ENCODE results near the gene TMEM35B.
"Not testable (repeated sequence)": the region's sequence is repeated elsewhere in the genome, so short reads cannot be mapped to it uniquely, and the experiment has no call there.

Gene TMEM35B

DNA sequence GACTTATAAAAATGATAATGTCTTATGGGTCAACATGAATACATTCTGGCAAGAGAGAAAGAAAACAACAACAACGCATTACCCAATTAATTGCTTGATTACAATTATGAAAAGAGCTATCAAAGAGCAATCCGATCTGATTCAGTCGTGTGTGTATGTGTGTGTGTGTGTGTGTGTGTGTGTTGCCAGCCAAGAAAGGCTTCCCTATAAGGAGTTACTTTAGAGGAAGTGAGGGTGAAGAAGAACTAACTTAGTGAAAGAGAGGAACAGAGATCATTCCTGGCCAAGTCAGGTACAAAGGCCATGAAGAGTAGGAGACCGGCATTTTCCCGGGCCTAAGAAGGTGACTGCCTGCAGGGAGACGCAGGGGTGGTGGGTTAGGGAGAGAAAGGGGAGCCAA, 9.4 kb downstream of the TMEM35B start:
- DNase-seq: no peak

DNA sequence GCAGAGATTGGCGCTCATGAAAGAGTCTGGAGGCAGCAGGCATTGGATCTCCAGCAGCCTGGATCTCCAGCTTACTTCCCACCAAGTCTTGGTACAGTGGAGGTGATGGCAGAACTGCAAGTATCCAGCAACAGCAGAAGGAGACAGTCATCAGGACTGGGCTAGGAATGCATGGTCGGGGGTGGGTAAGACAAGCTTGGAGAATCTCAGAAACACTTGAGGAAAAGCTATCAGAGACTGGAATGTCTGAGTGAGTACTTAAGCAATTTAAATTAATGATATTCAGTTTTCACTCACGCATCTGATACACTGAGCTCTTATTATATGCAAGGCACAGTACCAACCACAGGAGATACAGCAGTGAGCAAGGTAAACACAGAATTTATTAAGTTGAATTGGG, 9.8 kb downstream of the TMEM35B start:
- no peak for DNase-seq

GRCh38 chr1:34974626-34975025, 10.5 kb downstream of the TMEM35B start:
- DNase-seq: no peak

DNA sequence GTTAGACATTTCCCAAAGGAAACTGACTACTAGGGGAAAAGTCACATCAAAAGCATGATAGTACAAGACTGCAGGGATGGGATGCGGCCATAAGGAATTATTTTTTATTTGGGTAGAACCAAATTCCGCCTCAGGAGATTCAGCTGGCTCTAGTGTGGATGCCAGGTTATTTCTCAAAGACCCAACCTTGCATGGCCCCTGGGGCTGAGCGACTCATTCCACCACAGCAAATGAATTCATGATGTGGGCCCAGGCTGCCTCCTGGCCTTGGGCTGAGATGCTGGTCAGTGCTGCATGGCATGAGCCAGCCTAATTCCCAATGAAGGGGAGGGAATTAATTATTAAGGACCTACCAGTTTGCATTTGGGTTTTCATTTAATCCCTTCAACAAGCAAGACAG, 11.8 kb downstream of the TMEM35B start:
- no peak for DNase-seq

DNA sequence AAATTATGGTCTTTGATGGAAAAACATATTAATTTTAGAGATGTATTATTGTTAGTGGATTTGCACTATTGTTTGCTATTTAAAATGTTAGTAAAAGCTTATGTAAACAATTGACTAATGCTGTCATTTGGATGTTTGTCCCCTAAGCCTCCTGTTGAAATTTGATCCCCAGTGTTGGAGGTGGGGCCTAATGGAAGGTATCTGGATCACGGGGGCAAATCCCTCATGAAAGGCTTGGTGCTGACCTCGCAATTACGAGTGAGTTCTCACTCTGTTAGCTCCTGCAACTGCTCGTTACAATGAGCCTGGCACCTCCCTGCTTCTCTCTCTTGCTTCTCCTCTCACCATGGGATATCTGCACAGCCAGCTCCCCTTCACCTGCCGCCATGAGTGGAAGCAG, 14.3 kb downstream of the TMEM35B start:
- no peak for DNase-seq

DNA sequence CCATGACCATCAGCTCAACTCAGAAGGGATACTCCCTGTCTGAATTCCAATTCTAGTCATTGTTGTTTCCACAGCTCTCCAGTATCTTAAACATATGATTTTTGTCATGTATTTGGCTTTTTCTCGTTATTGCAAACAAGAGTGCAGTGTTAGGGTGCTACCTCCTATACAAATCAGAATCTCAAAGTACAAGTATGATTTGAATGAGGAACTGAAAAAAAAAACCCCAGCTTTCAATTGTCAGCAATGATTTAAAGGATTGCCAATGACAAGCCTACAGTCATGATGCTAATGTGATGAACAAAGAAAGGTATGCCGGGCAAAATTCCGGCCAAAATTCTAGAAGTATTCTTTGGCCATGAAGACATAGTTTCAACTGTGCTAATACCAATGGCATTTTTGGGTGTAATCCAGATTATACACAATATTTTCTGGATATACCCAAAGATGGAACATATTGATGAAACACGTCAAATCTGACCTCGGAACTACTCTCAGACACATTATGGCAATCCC, 14.9 kb downstream of the TMEM35B start:
- DNase-seq: no peak

GRCh38 chr1:34968297-34968696, 16.9 kb downstream of the TMEM35B start:
- not testable (repeated sequence) for DNase-seq

- DNase-seq: not testable (repeated sequence)
These were observed 17.5 kb downstream of the TMEM35B start for GRCh38 chr1:34967672-34968071.

- DNase-seq: no peak
These were observed 19.6 kb downstream of the TMEM35B start for GRCh38 chr1:34965597-34965996.

- DNase-seq: no peak
These were observed 34.7 kb downstream of the TMEM35B start for GRCh38 chr1:34950428-34950827.

DNA sequence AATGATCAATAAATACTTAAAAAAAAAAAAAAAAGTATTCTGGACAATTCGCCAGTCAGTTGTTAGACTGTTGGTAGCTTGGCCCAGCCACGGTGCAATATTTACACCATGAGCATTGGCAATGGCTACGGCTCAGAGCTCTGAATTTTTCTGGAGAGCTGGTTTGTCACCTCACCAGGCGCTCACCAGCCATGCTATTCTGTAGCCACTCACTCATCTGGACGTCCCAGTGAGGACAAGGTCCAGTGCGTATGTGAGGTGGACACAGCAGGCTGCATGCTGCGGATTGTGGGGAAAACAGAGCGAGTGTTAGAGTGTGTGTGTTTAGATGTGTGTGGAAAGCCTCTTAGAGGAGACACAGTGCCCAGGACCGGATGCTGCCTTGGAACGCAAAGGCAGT, 36.4 kb downstream of the TMEM35B start:
- not testable (repeated sequence) for DNase-seq

DNA sequence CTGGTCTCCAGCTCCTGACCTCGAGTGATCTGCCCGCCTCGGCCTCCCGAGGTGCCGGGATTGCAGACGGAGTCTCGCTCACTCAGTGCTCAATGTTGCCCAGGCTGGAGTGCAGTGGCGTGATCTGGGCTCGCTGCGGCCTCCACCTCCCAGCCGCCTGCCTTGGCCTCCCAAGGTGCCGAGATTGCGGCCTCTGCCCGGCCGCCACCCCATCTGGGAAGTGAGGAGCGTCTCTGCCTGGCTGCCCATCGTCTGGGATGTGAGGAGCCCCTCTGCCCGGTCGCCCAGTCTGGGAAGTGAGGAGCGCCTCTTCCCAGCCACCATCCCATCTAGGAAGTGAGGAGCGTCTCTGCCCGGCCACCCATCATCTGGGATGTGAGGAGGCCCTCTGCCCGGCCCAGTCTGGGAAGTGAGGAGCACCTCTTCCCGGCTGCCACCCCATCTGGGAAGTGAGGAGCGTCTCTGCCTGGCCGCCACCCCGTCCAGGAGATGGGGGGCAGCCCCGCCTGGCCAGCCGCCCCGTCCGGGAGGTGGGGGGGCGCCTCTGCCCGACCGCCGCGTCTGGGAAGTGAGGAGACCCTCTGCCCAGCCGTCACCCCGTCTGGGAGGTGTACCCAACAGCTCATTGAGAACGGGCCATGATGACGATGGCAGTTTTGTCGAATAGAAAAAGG, 37.4 kb downstream of the TMEM35B start:
- not testable (repeated sequence) for DNase-seq

DNA sequence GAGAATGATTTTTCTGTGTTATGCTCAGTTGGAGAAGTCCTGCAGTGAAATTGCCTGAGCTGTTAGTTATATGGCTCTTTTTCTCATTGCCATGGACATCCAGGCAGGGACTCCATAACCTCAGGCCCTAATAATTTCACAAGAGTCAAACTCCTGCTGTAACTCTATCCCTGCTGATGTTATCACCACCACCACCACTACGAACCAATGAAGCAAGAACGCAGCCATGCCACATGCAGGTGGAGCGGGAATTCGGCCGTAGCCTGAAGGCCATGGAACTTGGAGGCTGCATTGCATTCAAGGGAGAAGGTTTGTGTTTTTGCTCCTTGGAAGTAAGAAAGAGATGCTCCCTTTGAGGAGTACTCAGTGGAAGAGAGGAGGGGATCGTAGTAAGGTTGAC, 38.9 kb downstream of the TMEM35B start:
- DNase-seq: no peak

GRCh38 chr1:34941798-34942197, 43.3 kb downstream of the TMEM35B start:
- not testable (repeated sequence) for DNase-seq

Data from NCI-H1930 (cell line).